Measurements from ENCODE around the gene SLC1A3. TPM values are rescaled to one million over a fixed set of nuclear protein-coding genes. Genes with fewer than 3 reads are reported as not detected.

The SLC1A3 gene
- total and polyA plus RNA-seq, 11 donors: 49.5 to 153 (median 66.1) TPM

DNA sequence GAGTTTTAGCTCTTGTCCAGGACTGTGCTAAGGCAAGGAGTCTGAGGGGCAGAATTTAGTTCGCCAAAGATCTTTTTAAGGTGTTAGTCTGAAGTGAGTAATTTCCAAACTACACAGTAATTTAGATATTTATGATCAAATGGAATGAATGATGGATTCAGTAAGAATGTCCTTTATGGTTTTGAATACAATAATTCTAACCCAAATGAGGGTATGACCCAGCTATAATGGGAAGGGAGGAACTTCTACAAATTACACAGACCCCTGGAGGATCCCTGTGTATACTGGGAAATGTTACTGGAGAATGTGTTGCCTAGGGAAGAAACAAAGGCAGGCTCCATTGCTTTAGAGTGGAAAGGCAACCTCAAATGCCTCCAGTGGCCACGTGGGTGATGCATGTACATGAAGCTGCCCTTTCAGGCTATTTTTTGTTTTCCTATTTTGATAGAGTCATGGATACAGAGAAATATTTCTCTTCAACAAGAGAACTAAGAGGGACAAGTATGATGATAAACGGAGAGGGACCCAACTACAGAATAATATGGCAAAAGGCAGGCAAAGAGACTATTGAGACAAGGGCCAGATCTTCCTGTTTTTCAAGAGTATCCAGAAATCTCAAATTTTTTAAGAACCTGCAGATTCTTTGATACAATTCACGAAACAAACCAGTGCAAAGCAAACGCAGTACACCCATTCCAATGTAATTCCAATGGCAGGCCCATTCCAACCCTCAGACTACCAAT, 25.4 kb downstream of the SLC1A3 start:
- Histone ChIP-seq H3K9me3 (no peaks in the 10 kb centered on the region), H3K27ac (peak overlapping the region in 1 of 12 donors; percentile 13), H3K4me1 (peaks cover 0 to 37% (median 7%) of the 10 kb centered on the region in 12 donors), H3K4me3 (no peak overlapping the region), H3K36me3 (peaks cover 0 to 26% (median 5%) of the 10 kb centered on the region in 9 donors), H3K27me3 (no peaks in the 10 kb centered on the region)
- intact Hi-C loops (cut with DNase I): no loop called here
- DNase-seq (no peak), ATAC-seq (peak in 3 of 4 donors; percentile 42 to 56 (median 43))
- WGBS, 4 donors: 50 to 67% (median 53%) methylated on average over 5 of the region's 5 CpGs
- TF ChIP-seq, protein P1, sequence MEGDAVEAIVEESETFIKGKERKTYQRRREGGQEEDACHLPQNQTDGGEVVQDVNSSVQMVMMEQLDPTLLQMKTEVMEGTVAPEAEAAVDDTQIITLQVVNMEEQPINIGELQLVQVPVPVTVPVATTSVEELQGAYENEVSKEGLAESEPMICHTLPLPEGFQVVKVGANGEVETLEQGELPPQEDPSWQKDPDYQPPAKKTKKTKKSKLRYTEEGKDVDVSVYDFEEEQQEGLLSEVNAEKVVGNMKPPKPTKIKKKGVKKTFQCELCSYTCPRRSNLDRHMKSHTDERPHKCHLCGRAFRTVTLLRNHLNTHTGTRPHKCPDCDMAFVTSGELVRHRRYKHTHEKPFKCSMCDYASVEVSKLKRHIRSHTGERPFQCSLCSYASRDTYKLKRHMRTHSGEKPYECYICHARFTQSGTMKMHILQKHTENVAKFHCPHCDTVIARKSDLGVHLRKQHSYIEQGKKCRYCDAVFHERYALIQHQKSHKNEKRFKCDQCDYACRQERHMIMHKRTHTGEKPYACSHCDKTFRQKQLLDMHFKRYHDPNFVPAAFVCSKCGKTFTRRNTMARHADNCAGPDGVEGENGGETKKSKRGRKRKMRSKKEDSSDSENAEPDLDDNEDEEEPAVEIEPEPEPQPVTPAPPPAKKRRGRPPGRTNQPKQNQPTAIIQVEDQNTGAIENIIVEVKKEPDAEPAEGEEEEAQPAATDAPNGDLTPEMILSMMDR (IDR thresholded peaks at IDR 0.05): no peak
- TF ChIP-seq POLR2A (IDR thresholded peaks at IDR 0.05): no peak

- H3K9me3 ChIP-seq: no peaks in the 10 kb centered on the region
- H3K4me3 ChIP-seq: no peak overlapping the region
- no peaks in the 10 kb centered on the region for H3K27me3 ChIP-seq
- peaks cover 0 to 37% (median 7%) of the 10 kb centered on the region in 12 donors for H3K4me1 ChIP-seq
- DNase-seq (no peak), ATAC-seq (no peak)
- TF ChIP-seq, protein P1 (IDR thresholded peaks at IDR 0.05): no peak
- no peak for TF ChIP-seq POLR2A (IDR thresholded peaks at IDR 0.05)
- no peak overlapping the region for H3K27ac ChIP-seq
- H3K36me3 ChIP-seq: peaks cover 0 to 26% (median 5%) of the 10 kb centered on the region in 9 donors
- intact Hi-C loops (cut with DNase I): no loop called here
These were observed 25.9 kb downstream of the SLC1A3 start for GRCh38 chr5:36632363-36632664.

GRCh38 chr5:36635721-36636390, 29.4 kb downstream of the SLC1A3 start:
- H3K27ac ChIP-seq: no peak overlapping the region
- no peak for ATAC-seq
- H3K9me3 ChIP-seq: no peaks in the 10 kb centered on the region
- no peak overlapping the region for H3K4me3 ChIP-seq
- H3K36me3 ChIP-seq: peaks cover 0 to 17% (median 5%) of the 10 kb centered on the region in 9 donors
- DNase-seq: no peak
- intact Hi-C loops (cut with DNase I): no loop called here
- H3K27me3 ChIP-seq: no peaks in the 10 kb centered on the region
- 83 to 89% (median 87%) methylated on average over 9 of the region's 9 CpGs for WGBS, 4 donors
- peaks cover 0 to 29% (median 9%) of the 10 kb centered on the region in 12 donors for H3K4me1 ChIP-seq
- no peak for TF ChIP-seq POLR2A (IDR thresholded peaks at IDR 0.05)
- TF ChIP-seq, protein P1 (IDR thresholded peaks at IDR 0.05): no peak

- no peak for DNase-seq
- intact Hi-C loops (cut with DNase I): no loop called here
- WGBS, 4 donors: 81 to 88% (median 82%) methylated on average over 4 of the region's 4 CpGs
- no peaks in the 10 kb centered on the region for H3K9me3 ChIP-seq
- H3K4me3 ChIP-seq: no peak overlapping the region
- no peak for TF ChIP-seq POLR2A (IDR thresholded peaks at IDR 0.05)
- TF ChIP-seq, protein P1 (IDR thresholded peaks at IDR 0.05): no peak
- peaks cover 0 to 17% (median 5%) of the 10 kb centered on the region in 9 donors for H3K36me3 ChIP-seq
- no peak for ATAC-seq
- peaks cover 0 to 18% (median 8%) of the 10 kb centered on the region in 12 donors for H3K4me1 ChIP-seq
- no peaks in the 10 kb centered on the region for H3K27me3 ChIP-seq
- H3K27ac ChIP-seq: no peak overlapping the region
These were observed 30.7 kb downstream of the SLC1A3 start for GRCh38 chr5:36637101-36637500.

All from heart left ventricle (tissue), 16 donors.